NCI-H2029 (cell line): ENCODE results near the gene IDH2.
"Not testable (repeated sequence)": the region's sequence is repeated elsewhere in the genome, so short reads cannot be mapped to it uniquely, and the experiment has no call there.

Source experiments
- DNase-seq: peaks from one replicate; lab custom pipeline; 2025; lab: John Stamatoyannopoulos, UW

IDH2 gene

GRCh38 chr15:90084876-90085423 is 17.3 kb downstream of the IDH2 start:
- no peak for DNase-seq

GRCh38 chr15:90083954-90084607 is 18.2 kb downstream of the IDH2 start:
- DNase-seq: no peak

- DNase-seq: no peak
These were observed 18.8 kb downstream of the IDH2 start for GRCh38 chr15:90083419-90083818.

GRCh38 chr15:90082140-90082715 is 20.0 kb downstream of the IDH2 start:
- no peak for DNase-seq

GRCh38 chr15:90080818-90081393 is 21.4 kb downstream of the IDH2 start:
- no peak for DNase-seq

GRCh38 chr15:90080458-90080755 is 21.9 kb downstream of the IDH2 start:
- DNase-seq: no peak

- DNase-seq: no peak
These were observed 22.4 kb downstream of the IDH2 start for GRCh38 chr15:90079619-90080457.

- DNase-seq: no peak
These were observed 23.3 kb downstream of the IDH2 start for GRCh38 chr15:90078965-90079364.

- DNase-seq: no peak
These were observed 25.6 kb downstream of the IDH2 start for GRCh38 chr15:90076716-90077115.

GRCh38 chr15:90075420-90076289 is 26.6 kb downstream of the IDH2 start:
- no peak for DNase-seq

- DNase-seq: no peak
These were observed 27.4 kb downstream of the IDH2 start for GRCh38 chr15:90074916-90075315.

- DNase-seq: no peak
These were observed 28.2 kb downstream of the IDH2 start for GRCh38 chr15:90074023-90074422.

GRCh38 chr15:90072978-90073640 is 29.2 kb downstream of the IDH2 start:
- no peak for DNase-seq

- peak; percentile 46 for DNase-seq
These were observed 31.0 kb downstream of the IDH2 start for GRCh38 chr15:90071220-90071807.

- not testable (repeated sequence) for DNase-seq
These were observed 31.6 kb downstream of the IDH2 start for GRCh38 chr15:90070623-90071022.

- no peak for DNase-seq
These were observed 34.2 kb downstream of the IDH2 start for GRCh38 chr15:90067953-90068606.

GRCh38 chr15:90067181-90067952 is 34.9 kb downstream of the IDH2 start:
- DNase-seq: no peak

- DNase-seq: no peak
These were observed 36.6 kb downstream of the IDH2 start for GRCh38 chr15:90065682-90066049.

- DNase-seq: no peak
These were observed 37.2 kb downstream of the IDH2 start for GRCh38 chr15:90064911-90065681.
